Large intestine (tissue), 3 donors: ENCODE data around the gene SSU72. TPM values are rescaled to one million over a fixed set of nuclear protein-coding genes. Genes with fewer than 3 reads are reported as not detected.
"Not testable (repeated sequence)": the region's sequence is repeated elsewhere in the genome, so short reads cannot be mapped to it uniquely, and the experiment has no call there.

Experiments
- DNase-seq, 2 donors: peaks; one replicate each; pipeline versions ENCODE4 v3.0.0 to v3.0.0-alpha.2; 2013
- H3K27ac ChIP-seq: one replicate; pipeline ENCODE4 v1.5.1; 2013; ENCODE audit warnings: low read length
- H3K27me3 ChIP-seq: 2 replicates; pipeline ENCODE4 v1.6.1; 2013; ENCODE audit warnings: low read length; ENCODE audit not compliant: control insufficient read depth, insufficient read depth
- H3K36me3 ChIP-seq: 2 replicates; pipeline ENCODE4 v1.6.1; 2013; ENCODE audit warnings: low read length; ENCODE audit not compliant: control insufficient read depth, insufficient read depth
- H3K4me1 ChIP-seq: one replicate; pipeline ENCODE4 v1.6.1; 2013; ENCODE audit warnings: low read length; ENCODE audit not compliant: control insufficient read depth, insufficient read depth
- H3K4me3 ChIP-seq: one replicate; pipeline ENCODE4 v1.5.1; 2013; ENCODE audit warnings: low read length
- H3K9me3 ChIP-seq: one replicate; pipeline ENCODE4 v1.6.1; 2013; ENCODE audit warnings: mild to moderate bottlenecking, low read depth, low read length, moderate library complexity; ENCODE audit not compliant: control insufficient read depth
- WGBS: methylation state at CpG from one replicate; pipeline ENCODE4 v1.1.5; 2013; ENCODE audit warnings: low lambda C conversion rate; ENCODE audit not compliant: insufficient coverage; 5-methylcytosine and 5-hydroxymethylcytosine counted together
- polyA plus RNA-seq: library from polyadenylated mRNA; unstranded; fragments of 120-200 nt; gene quantifications from one replicate; pipeline ENCODE4 v1.2.1, GENCODE V29; 2013

The SSU72 gene
- polyA plus RNA-seq, 1 donor, result 79.4 TPM

GRCh38 chr1:1558591-1558990 is 16.1 kb downstream of the SSU72 start:
- H3K36me3 ChIP-seq, result peaks cover 32% of the 10 kb centered on the region
- DNase-seq, result no peak
- no peaks in the 10 kb centered on the region for H3K9me3 ChIP-seq
- no peaks in the 10 kb centered on the region for H3K27me3 ChIP-seq
- no peak overlapping the region for H3K4me3 ChIP-seq
- no CpG with 5 or more reads among the region's 4 CpGs for WGBS
- no peaks in the 10 kb centered on the region for H3K4me1 ChIP-seq
- H3K27ac ChIP-seq, result no peak overlapping the region

GRCh38 chr1:1557688-1558087 is 17.0 kb downstream of the SSU72 start:
- peaks cover 23% of the 10 kb centered on the region for H3K36me3 ChIP-seq
- not testable (repeated sequence) for H3K27me3 ChIP-seq

GRCh38 chr1:1556961-1557360 is 17.7 kb downstream of the SSU72 start:
- not testable (repeated sequence) for H3K9me3 ChIP-seq, H3K4me1 ChIP-seq, H3K27me3 ChIP-seq, H3K27ac ChIP-seq, DNase-seq, H3K4me3 ChIP-seq
- 100% methylated on average over 1 of the region's 11 CpGs for WGBS
- peaks cover 16% of the 10 kb centered on the region for H3K36me3 ChIP-seq

More at GRCh38 chr1:1557688-1558087, 17.0 kb downstream of the SSU72 start:
- WGBS, result no CpG with 5 or more reads among the region's 7 CpGs
- not testable (repeated sequence) for H3K27ac ChIP-seq, H3K4me3 ChIP-seq, H3K4me1 ChIP-seq, H3K9me3 ChIP-seq, DNase-seq

- no peaks in the 10 kb centered on the region for H3K27me3 ChIP-seq
- WGBS, result no CpG with 5 or more reads among the region's 6 CpGs
- H3K4me1 ChIP-seq, result no peaks in the 10 kb centered on the region
- no peak overlapping the region for H3K4me3 ChIP-seq
- H3K27ac ChIP-seq, result no peak overlapping the region
- no peak for DNase-seq
- no peaks in the 10 kb centered on the region for H3K9me3 ChIP-seq
- H3K36me3 ChIP-seq, result peaks cover 11% of the 10 kb centered on the region
Measured at GRCh38 chr1:1556505-1556904, 18.2 kb downstream of the SSU72 start.

- peak in 1 of 2 donors; percentile 33 for DNase-seq
- Histone ChIP-seq H3K9me3 (no peaks in the 10 kb centered on the region), H3K4me1 (no peaks in the 10 kb centered on the region), H3K27me3 (no peaks in the 10 kb centered on the region), H3K36me3 (peaks cover 6% of the 10 kb centered on the region), H3K27ac (no peak overlapping the region), H3K4me3 (no peak overlapping the region)
- WGBS, result no CpG with 5 or more reads among the region's 31 CpGs
Measured at GRCh38 chr1:1554926-1555915, 19.4 kb downstream of the SSU72 start.

GRCh38 chr1:1554550-1554925 is 20.1 kb downstream of the SSU72 start:
- WGBS, result no CpG with 5 or more reads among the region's 13 CpGs
- no peaks in the 10 kb centered on the region for H3K27me3 ChIP-seq
- peaks cover 2% of the 10 kb centered on the region for H3K36me3 ChIP-seq
- no peaks in the 10 kb centered on the region for H3K9me3 ChIP-seq
- H3K27ac ChIP-seq, result no peak overlapping the region
- no peak overlapping the region for H3K4me3 ChIP-seq
- no peaks in the 10 kb centered on the region for H3K4me1 ChIP-seq
- DNase-seq, result no peak

- DNase-seq, result no peak
- no peak overlapping the region for H3K4me3 ChIP-seq
- H3K36me3 ChIP-seq, result peaks cover 2% of the 10 kb centered on the region
- 100% methylated on average over 4 of the region's 35 CpGs for WGBS
- H3K27ac ChIP-seq, result no peak overlapping the region
- no peaks in the 10 kb centered on the region for H3K4me1 ChIP-seq
- no peaks in the 10 kb centered on the region for H3K27me3 ChIP-seq
- no peaks in the 10 kb centered on the region for H3K9me3 ChIP-seq
Measured at GRCh38 chr1:1553821-1554494, 20.7 kb downstream of the SSU72 start.

GRCh38 chr1:1552263-1552639 is 22.4 kb downstream of the SSU72 start:
- Histone ChIP-seq H3K27me3 (no peaks in the 10 kb centered on the region), H3K4me3 (no peak overlapping the region), H3K36me3 (peaks cover 2% of the 10 kb centered on the region), H3K27ac (no peak overlapping the region), H3K9me3 (no peaks in the 10 kb centered on the region), H3K4me1 (no peaks in the 10 kb centered on the region)
- DNase-seq, result no peak
- WGBS, result no CpG with 5 or more reads among the region's 10 CpGs

GRCh38 chr1:1551524-1552262 is 23.0 kb downstream of the SSU72 start:
- DNase-seq, result no peak
- H3K9me3 ChIP-seq, result no peaks in the 10 kb centered on the region
- H3K4me3 ChIP-seq, result no peak overlapping the region
- no peaks in the 10 kb centered on the region for H3K27me3 ChIP-seq
- H3K4me1 ChIP-seq, result no peaks in the 10 kb centered on the region
- H3K36me3 ChIP-seq, result peaks cover 2% of the 10 kb centered on the region
- H3K27ac ChIP-seq, result no peak overlapping the region
- WGBS, result no CpG with 5 or more reads among the region's 33 CpGs
